ENCODE results near the gene LGALS3BP. TPM values are rescaled to one million over a fixed set of nuclear protein-coding genes. Genes with fewer than 3 reads are reported as not detected.
A peak's percentile ranks its signal among the peaks of the same experiment; 100 is the strongest.

LGALS3BP gene
- total and polyA plus RNA-seq, 2 of the 13 experiments (the other 11 are each of a cell fraction or from before 2014, with no cell fraction given), result 137 to 332 TPM

DNA sequence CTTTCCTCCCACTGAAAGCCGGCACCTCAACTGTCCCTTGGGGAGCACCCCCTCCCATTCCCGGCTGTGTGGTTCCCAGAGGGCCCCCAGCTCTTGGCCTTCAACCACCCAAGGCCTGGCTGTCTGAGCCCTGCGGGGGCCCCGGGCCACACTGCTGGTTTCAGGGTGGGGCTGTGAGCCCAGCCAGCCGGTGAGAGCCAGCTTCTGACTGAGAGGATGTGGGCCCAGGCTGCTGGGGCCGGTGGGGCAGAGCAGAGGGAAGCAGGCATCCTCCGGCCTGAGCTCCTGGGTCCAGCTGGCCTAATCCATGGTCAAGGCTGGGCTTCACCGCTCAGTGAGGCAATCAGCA lies 875 bp upstream of the LGALS3BP start (continued):
- TF ChIP-seq ZNF589 (CRISPR knock-in tag; conservative IDR thresholded peaks at IDR 0.05) (no peak), ZNF672 (CRISPR knock-in tag; IDR thresholded peaks at IDR 0.05) (no peak), SNRNP70 (IDR thresholded peaks at IDR 0.05; ENCODE audit: low read depth, low read length) (no peak), PLRG1 (conservative IDR thresholded peaks at IDR 0.05) (no peak), MBD4 (IDR thresholded peaks at IDR 0.05; ENCODE audit: borderline replicate concordance, low read length) (no peak), NPAS2 (CRISPR knock-in tag; IDR thresholded peaks at IDR 0.05; ENCODE audit: borderline replicate concordance) (no peak), KAT7 (CRISPR knock-in tag; IDR thresholded peaks at IDR 0.05; ENCODE audit: borderline replicate concordance) (no peak), ZNF34 (CRISPR knock-in tag; IDR thresholded peaks at IDR 0.05; ENCODE audit: borderline replicate concordance) (no peak), HIVEP1 (CRISPR knock-in tag; IDR thresholded peaks at IDR 0.05) (no peak), ZNF709 (CRISPR knock-in tag; IDR thresholded peaks at IDR 0.05) (no peak), KDM1A (CRISPR knock-in tag; IDR thresholded peaks at IDR 0.05) (0 out of 2 replicates have a peak, but pooled peaks have one; percentile 12), ZNF549 (CRISPR knock-in tag; IDR thresholded peaks at IDR 0.05) (no peak), ZNF607 (CRISPR knock-in tag; IDR thresholded peaks at IDR 0.05; ENCODE audit: borderline replicate concordance) (0 out of 2 replicates have a peak, but pooled peaks have one; percentile 44), NCOR1 (IDR thresholded peaks at IDR 0.05; ENCODE audit: borderline replicate concordance, low read length) (no peak), SYNCRIP (IDR thresholded peaks at IDR 0.05; ENCODE audit: insufficient read depth, low read depth, low read length) (no peak), KDM6A (CRISPR knock-in tag; IDR thresholded peaks at IDR 0.05; ENCODE audit: low read depth) (no peak), ZNF777 (CRISPR knock-in tag; IDR thresholded peaks at IDR 0.05) (no peak)
- TF ChIP-seq, protein P1, sequence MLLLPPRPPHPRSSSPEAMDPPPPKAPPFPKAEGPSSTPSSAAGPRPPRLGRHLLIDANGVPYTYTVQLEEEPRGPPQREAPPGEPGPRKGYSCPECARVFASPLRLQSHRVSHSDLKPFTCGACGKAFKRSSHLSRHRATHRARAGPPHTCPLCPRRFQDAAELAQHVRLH (CRISPR knock-in tag; IDR thresholded peaks at IDR 0.05; ENCODE audit: borderline replicate concordance, low read depth), result no peak
- TF ChIP-seq, protein P2, sequence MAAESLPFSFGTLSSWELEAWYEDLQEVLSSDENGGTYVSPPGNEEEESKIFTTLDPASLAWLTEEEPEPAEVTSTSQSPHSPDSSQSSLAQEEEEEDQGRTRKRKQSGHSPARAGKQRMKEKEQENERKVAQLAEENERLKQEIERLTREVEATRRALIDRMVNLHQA (CRISPR knock-in tag; IDR thresholded peaks at IDR 0.05), result no peak
- TF ChIP-seq, protein P3, sequence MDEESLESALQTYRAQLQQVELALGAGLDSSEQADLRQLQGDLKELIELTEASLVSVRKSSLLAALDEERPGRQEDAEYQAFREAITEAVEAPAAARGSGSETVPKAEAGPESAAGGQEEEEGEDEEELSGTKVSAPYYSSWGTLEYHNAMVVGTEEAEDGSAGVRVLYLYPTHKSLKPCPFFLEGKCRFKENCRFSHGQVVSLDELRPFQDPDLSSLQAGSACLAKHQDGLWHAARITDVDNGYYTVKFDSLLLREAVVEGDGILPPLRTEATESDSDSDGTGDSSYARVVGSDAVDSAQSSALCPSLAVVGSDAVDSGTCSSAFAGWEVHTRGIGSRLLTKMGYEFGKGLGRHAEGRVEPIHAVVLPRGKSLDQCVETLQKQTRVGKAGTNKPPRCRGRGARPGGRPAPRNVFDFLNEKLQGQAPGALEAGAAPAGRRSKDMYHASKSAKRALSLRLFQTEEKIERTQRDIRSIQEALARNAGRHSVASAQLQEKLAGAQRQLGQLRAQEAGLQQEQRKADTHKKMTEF (CRISPR knock-in tag; IDR thresholded peaks at IDR 0.05), result no peak
- TF ChIP-seq, protein P4, sequence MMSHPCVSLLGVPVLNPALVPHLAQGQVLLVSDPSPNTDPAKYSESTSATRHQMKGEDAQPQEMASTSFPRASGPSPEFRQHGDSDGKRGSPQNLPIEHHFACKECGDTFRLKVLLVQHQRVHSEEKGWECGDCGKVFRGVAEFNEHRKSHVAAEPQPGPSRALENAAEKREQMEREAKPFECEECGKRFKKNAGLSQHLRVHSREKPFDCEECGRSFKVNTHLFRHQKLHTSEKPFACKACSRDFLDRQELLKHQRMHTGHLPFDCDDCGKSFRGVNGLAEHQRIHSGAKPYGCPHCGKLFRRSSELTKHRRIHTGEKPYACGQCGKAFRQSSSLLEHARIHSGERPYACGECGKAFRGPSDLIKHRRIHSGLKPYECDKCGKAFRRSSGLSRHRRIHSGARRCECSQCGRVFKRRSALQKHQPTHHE (CRISPR knock-in tag; IDR thresholded peaks at IDR 0.05; ENCODE audit: borderline replicate concordance), result no peak
- TF ChIP-seq, protein P5, sequence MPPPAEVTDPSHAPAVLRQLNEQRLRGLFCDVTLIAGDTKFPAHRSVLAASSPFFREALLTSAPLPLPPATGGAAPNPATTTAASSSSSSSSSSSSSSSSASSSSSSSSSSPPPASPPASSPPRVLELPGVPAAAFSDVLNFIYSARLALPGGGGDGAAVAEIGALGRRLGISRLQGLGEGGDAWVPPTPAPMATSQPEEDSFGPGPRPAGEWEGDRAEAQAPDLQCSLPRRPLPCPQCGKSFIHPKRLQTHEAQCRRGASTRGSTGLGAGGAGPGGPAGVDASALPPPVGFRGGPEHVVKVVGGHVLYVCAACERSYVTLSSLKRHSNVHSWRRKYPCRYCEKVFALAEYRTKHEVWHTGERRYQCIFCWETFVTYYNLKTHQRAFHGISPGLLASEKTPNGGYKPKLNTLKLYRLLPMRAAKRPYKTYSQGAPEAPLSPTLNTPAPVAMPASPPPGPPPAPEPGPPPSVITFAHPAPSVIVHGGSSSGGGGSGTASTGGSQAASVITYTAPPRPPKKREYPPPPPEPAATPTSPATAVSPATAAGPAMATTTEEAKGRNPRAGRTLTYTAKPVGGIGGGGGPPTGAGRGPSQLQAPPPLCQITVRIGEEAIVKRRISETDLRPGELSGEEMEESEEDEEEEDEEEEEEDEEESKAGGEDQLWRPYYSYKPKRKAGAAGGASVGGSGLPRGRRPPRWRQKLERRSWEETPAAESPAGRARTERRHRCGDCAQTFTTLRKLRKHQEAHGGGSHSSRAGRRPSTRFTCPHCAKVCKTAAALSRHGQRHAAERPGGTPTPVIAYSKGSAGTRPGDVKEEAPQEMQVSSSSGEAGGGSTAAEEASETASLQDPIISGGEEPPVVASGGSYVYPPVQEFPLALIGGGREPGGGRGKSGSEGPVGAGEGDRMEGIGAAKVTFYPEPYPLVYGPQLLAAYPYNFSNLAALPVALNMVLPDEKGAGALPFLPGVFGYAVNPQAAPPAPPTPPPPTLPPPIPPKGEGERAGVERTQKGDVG (CRISPR knock-in tag; IDR thresholded peaks at IDR 0.05; ENCODE audit: borderline replicate concordance), result no peak
- TF ChIP-seq, protein P6, sequence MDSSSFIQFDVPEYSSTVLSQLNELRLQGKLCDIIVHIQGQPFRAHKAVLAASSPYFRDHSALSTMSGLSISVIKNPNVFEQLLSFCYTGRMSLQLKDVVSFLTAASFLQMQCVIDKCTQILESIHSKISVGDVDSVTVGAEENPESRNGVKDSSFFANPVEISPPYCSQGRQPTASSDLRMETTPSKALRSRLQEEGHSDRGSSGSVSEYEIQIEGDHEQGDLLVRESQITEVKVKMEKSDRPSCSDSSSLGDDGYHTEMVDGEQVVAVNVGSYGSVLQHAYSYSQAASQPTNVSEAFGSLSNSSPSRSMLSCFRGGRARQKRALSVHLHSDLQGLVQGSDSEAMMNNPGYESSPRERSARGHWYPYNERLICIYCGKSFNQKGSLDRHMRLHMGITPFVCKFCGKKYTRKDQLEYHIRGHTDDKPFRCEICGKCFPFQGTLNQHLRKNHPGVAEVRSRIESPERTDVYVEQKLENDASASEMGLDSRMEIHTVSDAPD (CRISPR knock-in tag; IDR thresholded peaks at IDR 0.05), result peak; percentile 31; the same call in 1 of the 2 replicates

Measured in HepG2 (cell line).